ENCODE data around the gene RAPGEF6.
"Not testable (repeated sequence)": the region's sequence is repeated elsewhere in the genome, so short reads cannot be mapped to it uniquely, and the experiment has no call there.

The RAPGEF6 gene

DNA sequence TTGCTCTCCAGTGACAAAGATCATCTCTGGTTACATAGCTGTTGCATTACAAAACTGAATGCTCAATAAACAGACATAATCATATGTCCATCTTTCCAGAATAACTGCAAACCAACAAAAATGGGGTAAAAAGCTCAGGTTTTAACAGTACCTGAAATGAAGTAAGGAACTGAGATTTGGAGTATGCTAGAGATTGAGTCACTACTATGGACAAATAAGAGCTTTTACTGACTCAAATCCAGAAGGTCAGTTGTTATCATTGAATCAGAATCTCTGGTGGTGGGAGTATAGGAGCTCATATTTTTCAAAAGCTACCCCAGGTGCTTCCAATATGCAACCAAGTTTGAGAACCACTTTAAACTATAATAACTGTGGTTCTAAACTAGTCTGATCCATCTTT is 4.1 kb upstream of the RAPGEF6 start:
- no peak for DNase-seq

- DNase-seq, result no peak
These were observed 2.7 kb upstream of the RAPGEF6 start for GRCh38 chr5:131637694-131638093.

- DNase-seq, result peak; percentile 26
These were observed 899 bp upstream of the RAPGEF6 start for GRCh38 chr5:131635684-131636572.

GRCh38 chr5:131634666-131634995 is 398 bp downstream of the RAPGEF6 start:
- peak; percentile 10 for DNase-seq

GRCh38 chr5:131634238-131634637 is 791 bp downstream of the RAPGEF6 start:
- DNase-seq, result no peak

- no peak for DNase-seq
These were observed 1.2 kb downstream of the RAPGEF6 start for GRCh38 chr5:131633830-131634229.

GRCh38 chr5:131630963-131631350 is 4.1 kb downstream of the RAPGEF6 start:
- no peak for DNase-seq

- DNase-seq, result no peak
These were observed 4.6 kb downstream of the RAPGEF6 start for GRCh38 chr5:131630208-131630962.

DNA sequence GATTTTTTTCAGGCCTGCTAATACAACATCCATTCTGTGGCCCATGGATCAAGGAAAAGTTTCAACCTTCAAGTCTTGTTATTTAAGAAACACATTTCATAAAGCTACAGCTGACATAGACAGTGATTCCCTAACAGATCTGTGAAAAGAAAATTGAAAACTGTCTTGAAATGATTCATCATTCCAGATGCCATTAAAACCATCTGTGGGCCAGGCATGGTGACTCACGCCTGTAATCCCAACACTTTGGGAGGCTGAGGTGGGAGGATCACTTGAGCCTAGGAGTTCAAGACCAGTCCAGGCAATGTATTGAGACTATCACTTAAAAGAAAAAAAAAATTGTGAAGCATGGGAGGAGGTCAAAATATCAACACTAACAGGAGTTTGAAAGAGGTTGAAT is 6.0 kb downstream of the RAPGEF6 start:
- DNase-seq, result no peak

DNA sequence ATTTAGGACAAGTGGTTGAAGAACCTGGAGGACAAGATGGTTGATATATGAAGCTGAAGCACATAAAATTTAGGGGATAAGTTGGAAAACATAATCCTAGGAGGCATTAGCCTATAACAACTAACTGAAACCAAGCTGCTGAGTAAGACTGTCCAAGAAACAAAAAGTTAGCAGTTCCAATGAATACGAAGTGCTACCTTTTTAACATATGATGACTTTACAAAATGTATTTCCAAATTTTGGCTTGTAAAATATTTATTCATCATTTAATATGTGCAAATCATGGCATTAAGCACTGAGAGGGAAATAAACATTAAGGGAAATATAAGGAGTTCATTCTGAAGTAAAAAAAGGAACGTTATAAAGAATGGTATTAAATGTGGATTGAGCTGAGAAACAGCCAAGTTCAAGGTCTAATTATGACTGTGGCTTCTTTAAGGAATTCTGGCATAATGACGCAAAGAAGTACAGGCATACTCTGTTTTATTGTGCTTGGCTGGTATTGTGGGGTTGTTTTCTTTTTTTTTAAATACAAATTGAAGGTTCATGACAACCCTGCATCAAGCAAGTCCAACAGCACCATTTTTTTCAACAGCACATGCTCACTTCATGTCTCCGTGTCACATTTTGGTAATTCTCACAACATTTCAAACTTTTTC is 7.7 kb downstream of the RAPGEF6 start:
- no peak for DNase-seq

DNA sequence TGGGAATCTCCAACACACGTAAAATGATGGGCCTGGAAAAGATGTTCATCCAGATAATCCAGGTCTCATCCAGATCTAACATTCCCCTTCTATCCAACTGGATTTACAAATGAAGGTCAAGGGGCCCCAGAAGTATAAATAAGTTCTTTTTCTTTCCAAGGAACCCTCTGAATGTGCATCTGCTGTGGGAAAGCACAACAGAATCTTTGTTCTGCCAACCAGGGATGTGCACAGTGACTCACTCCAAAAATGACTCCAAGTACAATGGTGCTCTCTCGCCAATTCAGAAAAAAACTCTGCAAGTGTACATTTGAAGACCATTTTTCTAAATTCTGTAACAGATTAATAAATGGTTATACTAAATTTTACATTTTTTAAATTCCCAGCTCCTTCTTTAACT is 12.4 kb downstream of the RAPGEF6 start:
- DNase-seq, result no peak

DNA sequence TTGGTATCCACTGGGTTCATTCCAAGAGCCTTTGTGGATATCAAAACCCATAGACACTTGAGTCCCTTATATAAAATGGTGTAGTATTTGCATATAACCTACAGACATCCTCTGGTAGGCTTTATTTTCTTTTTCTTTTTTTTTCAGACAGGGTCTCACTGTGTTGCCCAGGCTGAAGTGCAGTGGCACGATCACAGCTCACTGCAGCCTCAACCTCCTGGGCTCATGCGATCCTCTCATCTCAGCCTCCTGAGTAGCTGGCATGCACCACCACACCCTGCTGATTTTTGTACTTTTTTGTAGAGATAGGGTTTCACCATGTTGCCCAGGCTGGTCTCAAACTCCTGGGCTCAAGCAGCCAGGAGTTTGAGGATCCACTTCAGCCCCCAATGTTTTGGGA is 13.9 kb downstream of the RAPGEF6 start:
- not testable (repeated sequence) for DNase-seq

DNA sequence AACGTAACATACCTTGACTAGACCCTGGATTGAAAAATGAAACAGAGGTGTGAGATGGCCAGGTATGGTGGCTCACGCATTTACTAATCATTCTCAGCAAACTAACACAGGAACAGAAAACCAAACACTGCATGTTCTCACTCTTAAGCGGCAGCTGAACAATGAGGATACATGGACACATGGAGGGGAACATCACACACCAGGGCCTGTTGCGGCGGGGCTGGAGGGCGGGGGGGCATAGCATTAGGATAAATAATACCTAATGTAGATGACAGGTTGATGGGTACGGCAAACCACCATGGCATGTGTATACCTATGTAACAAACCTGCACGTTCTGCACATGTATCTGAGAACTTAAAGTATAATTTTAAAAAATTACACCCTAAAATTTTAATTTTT is 15.9 kb downstream of the RAPGEF6 start:
- no peak for DNase-seq

DNA sequence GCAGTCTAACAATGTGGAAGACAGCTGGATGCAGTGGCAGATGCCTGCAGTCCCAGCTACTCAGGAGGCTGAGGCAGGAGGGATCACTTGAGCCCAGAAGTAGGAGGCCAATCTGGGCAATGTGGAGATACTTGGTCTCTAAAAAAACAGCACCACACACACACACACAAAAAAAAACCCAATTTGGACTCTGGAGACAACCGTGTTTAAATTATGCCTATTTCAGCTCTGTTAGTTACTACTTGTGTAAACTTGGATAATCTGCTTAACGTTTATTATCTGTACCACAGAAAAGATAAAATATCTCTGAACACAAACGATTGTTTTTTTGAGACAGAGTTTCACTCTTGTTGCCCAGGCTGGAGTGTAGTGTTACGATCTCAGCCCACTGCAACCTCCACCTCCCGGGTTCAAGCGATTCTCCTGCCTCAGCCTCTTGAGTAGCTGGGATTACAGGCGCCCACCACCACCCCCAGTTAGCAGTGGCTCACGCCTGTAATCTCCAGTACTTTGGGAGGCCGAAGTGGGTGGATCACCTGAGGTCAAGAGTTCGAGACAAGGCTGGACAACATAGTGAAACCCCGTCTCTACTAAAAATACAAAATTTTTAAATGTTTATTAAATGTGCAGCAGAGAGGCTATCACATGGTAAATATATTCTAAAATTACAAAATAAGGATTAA is 17.7 kb downstream of the RAPGEF6 start:
- no peak for DNase-seq

GRCh38 chr5:131615957-131616356 is 19.1 kb downstream of the RAPGEF6 start:
- DNase-seq, result no peak

DNA sequence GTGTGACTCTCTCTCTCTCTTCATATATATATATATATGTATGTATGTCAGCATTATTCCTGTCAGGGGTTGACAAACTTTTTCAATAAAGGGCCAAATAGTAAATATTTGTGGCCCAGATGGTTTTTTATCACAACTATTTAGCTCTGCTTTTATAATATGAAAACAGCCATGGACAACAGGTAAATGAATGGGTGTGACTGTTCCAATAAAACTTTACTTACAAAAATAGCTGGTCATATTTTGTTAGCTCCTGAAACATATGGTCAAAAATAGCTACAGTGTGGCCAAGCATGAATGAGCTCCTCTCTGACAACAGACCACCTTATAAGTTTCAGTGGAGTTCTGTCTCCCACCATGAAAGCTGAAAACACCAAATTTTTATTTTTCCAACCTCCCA is 21.6 kb downstream of the RAPGEF6 start:
- DNase-seq, result no peak

- no peak for DNase-seq
These were observed 24.0 kb downstream of the RAPGEF6 start for GRCh38 chr5:131611064-131611381.

DNA sequence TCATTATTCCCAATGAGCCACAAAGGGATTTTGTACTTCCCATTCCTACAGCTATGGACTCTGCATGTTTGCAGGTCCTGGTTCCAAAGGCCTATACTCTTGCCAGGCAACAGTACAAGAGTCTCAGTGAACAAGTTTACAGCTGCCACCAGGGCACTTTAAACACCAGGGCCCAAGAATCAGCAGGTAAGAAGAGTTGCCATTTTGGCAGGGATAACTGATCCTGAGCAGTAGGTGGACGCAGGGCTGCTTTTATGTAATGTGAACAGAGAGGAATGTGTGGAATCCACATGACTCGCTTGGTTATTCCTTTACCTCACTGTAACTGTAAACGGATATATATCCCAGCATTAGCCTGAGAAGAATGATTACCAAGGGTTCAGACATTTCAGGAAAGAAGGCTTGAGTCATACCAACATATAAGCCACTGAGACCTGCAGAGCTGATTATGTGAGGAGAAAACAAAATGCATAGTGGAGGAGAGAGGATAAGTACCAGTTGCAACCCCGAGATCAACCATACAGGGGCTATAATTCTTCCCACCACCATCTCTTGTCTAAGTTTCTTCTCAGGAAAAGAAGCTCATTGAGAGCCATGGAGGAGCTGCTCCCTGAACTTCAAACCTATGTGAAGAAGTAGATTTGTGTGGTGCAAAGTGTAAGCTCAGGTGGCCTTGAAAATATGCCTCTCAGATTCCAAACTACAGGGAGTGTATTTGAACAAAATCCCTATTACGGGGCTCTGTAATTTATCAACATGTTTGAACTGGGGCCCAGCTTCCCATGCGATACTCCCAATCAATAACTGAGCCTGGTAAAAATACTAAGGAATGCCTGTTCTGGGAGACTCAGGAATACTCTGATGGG is 24.6 kb downstream of the RAPGEF6 start:
- no peak for DNase-seq

DNA sequence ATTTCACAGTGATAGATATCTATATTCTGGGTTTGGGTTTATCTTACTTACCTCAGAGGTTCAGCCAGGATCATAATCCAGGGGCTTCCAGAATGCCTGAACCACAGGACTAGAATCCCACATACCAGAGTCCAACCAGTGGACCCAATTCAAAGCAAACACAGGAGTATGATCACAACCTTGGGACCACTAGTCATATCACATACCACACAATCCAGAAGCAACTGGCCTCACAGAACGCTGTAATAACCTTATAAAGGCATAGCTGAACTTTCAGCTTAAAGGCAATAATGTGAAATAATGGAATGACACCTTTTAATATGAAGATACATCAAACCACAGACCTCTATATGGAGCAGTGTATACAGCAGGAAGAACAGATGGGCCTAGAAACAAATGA is 25.3 kb downstream of the RAPGEF6 start:
- DNase-seq, result no peak

- no peak for DNase-seq
These were observed 26.4 kb downstream of the RAPGEF6 start for GRCh38 chr5:131608597-131608996.

DNA sequence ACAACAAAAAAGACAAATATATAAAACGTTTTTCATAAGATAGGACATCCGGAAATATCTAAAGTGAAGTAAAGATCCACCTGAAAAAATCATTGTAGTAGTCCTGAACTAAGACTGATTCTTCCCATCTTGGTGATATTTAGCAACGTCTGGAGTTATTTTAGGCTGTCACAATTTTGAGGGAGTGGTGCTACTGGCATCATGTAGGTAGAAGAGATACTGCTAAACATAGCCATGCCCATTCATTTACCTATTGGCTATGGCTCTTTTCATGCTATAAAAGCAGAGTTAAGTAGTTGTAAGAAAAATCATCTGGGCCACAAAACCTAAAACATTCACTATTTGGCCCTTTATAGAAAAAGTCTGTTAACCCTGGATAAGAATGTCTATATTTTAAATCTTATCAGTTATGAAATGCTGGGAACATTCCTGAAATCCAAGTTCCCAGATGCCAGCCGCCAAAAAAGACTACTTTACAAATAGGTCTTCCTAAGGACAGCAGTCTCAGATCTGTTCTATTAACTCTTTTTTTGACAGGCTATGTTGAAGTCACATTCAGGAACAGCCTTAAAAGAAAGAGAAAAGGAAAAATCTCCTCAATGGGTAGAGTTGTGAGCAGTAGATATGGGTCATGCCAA is 27.0 kb downstream of the RAPGEF6 start:
- no peak for DNase-seq

GRCh38 chr5:131607418-131607817 is 27.6 kb downstream of the RAPGEF6 start:
- DNase-seq, result no peak

Measured in DMS79 treated with DMSO at 0.1 percent for 48 hours (cell line).